Gastroesophageal sphincter (tissue), 4 donors: ENCODE data around the gene SERPINB6. TPM values are rescaled to one million over a fixed set of nuclear protein-coding genes. Genes with fewer than 3 reads are reported as not detected.
A peak's percentile ranks its signal among the peaks of the same experiment; 100 is the strongest.

ENCODE experiments used
- ATAC-seq: fragments of 150-250 bp; one replicate; pipeline ENCODE4 v1.9.1; 2016; ENCODE audit warnings: mild to moderate bottlenecking, moderate library complexity
- H3K27ac ChIP-seq, 4 donors: fragments of 200-600 bp; sonication (generic) in 3 of 4; 1 replicate in 3 of 4; 2 replicates in 1 of 4; pipeline ENCODE4 v1.5.1; 2016 to 2019
- H3K27me3 ChIP-seq: fragments of 200-600 bp; sonication (generic); one replicate; pipeline ENCODE4 v1.5.1; 2019
- H3K36me3 ChIP-seq, 2 donors: fragments of 200-600 bp; sonication (generic); one replicate each; pipeline ENCODE4 v1.5.1; 2019; ENCODE audit warnings: control low read depth in 1 of 2
- H3K4me1 ChIP-seq, 3 donors: fragments of 200-600 bp; sonication (generic); 1 replicate in 2 of 3; 2 replicates in 1 of 3; pipeline ENCODE4 v1.5.1; 2016 to 2019; ENCODE audit warnings: control low read depth in 2 of 3
- H3K4me3 ChIP-seq, 2 donors: fragments of 200-600 bp; sonication (generic); one replicate each; pipeline ENCODE4 v1.5.1; 2019; ENCODE audit warnings: mild to moderate bottlenecking in 1 of 2, moderate library complexity in 1 of 2
- H3K9me3 ChIP-seq, 3 donors: fragments of 200-600 bp; sonication (generic); one replicate each; pipeline ENCODE4 v1.5.1; 2017 to 2019; ENCODE audit warnings: control low read depth in 2 of 3
- EP300 ChIP-seq: sonication (generic); formaldehyde crosslinking; IDR thresholded peaks from one replicate; pipeline ENCODE4 v1.6.1; 2017; ENCODE audit warnings: antibody characterized with exemption, mild to moderate bottlenecking
- POLR2A ChIP-seq, 2 donors: fragments of 450-650 bp; IDR thresholded peaks; one replicate each; pipeline ENCODE4 v1.6.1; 2017; ENCODE audit warnings: antibody characterized with exemption in 2 of 2, mild to moderate bottlenecking in 2 of 2, moderate library complexity in 1 of 2
- POLR2AphosphoS5 ChIP-seq: sonication (generic); formaldehyde crosslinking; IDR thresholded peaks from one replicate; pipeline ENCODE4 v1.6.1; 2017; ENCODE audit warnings: antibody characterized with exemption
- WGBS, 2 donors: methylation state at CpG; one replicate each; pipeline ENCODE4 v1.1.5; 2018; ENCODE audit warnings: low coverage in 1 of 2; 5-methylcytosine and 5-hydroxymethylcytosine counted together
- total RNA-seq, 4 donors: library from RNA; depleted of rRNA; stranded (reverse); fragments of >200 nt; gene quantifications; one replicate each; pipeline ENCODE4 v1.1.0, GENCODE V29; 2016
- TF ChIP-seq, protein P1 (sequence below), 4 experiments: fragments of 200-600 bp in 2 of 4; fragments of 450-650 bp in 2 of 4; sonication (generic) in 1 of 4; IDR thresholded peaks; one replicate each; pipeline ENCODE4 v1.5.1; 2017 to 2019; ENCODE audit warnings: antibody characterized with exemption in 4 of 4, mild to moderate bottlenecking in 2 of 4, moderate library complexity in 2 of 4

Gene SERPINB6
- total RNA-seq, 4 donors from 2014 or later: 130 to 154 (median 143) TPM

- no peak for ATAC-seq
- 61 to 69% methylated on average over 2 of the region's 2 CpGs for WGBS, 2 donors
- H3K27me3 ChIP-seq: no peaks in the 10 kb centered on the region
- H3K36me3 ChIP-seq: no peaks in the 10 kb centered on the region
- TF ChIP-seq POLR2A (IDR thresholded peaks at IDR 0.05) (no peak), POLR2AphosphoS5 (no peak), EP300 (no peak)
- TF ChIP-seq, protein P1, sequence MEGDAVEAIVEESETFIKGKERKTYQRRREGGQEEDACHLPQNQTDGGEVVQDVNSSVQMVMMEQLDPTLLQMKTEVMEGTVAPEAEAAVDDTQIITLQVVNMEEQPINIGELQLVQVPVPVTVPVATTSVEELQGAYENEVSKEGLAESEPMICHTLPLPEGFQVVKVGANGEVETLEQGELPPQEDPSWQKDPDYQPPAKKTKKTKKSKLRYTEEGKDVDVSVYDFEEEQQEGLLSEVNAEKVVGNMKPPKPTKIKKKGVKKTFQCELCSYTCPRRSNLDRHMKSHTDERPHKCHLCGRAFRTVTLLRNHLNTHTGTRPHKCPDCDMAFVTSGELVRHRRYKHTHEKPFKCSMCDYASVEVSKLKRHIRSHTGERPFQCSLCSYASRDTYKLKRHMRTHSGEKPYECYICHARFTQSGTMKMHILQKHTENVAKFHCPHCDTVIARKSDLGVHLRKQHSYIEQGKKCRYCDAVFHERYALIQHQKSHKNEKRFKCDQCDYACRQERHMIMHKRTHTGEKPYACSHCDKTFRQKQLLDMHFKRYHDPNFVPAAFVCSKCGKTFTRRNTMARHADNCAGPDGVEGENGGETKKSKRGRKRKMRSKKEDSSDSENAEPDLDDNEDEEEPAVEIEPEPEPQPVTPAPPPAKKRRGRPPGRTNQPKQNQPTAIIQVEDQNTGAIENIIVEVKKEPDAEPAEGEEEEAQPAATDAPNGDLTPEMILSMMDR (IDR thresholded peaks at IDR 0.05): no peak
- no peak overlapping the region for H3K27ac ChIP-seq
- H3K4me3 ChIP-seq: no peak overlapping the region
- no peaks in the 10 kb centered on the region for H3K9me3 ChIP-seq
- H3K4me1 ChIP-seq: peaks cover 0 to 48% (median 20%) of the 10 kb centered on the region in 3 donors
Measured at GRCh38 chr6:2979819-2980464, 8.6 kb upstream of the SERPINB6 start.

DNA sequence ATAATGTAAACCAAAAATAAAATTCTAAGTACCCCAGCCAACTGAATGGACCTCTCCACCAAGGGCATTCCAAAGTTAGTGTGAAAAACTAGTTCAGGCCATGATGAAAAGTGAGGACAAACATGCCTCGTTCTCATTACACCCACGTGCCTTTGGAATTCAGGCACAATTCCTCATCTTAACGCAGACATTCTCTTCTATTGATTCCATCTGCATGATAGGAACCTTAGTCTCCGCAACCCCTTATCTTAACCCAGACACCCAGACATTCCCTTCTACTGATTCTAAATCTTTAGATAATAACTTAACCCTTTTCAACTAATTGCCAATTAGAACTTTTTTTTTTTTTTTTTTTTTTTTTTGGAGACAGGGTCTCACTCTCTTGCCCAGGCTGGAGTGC is 7.6 kb upstream of the SERPINB6 start:
- Histone ChIP-seq H3K4me3 (no peak overlapping the region), H3K4me1 (peaks cover 0 to 48% (median 20%) of the 10 kb centered on the region in 3 donors), H3K27ac (no peak overlapping the region), H3K36me3 (no peaks in the 10 kb centered on the region), H3K9me3 (no peaks in the 10 kb centered on the region), H3K27me3 (no peaks in the 10 kb centered on the region)
- TF ChIP-seq, protein P1 (IDR thresholded peaks at IDR 0.05): no peak
- no peak for TF ChIP-seq EP300
- no peak for TF ChIP-seq POLR2A (IDR thresholded peaks at IDR 0.05)
- no peak for TF ChIP-seq POLR2AphosphoS5
- 77 to 81% methylated on average over 4 of the region's 4 CpGs for WGBS, 2 donors
- no peak for ATAC-seq

- Histone ChIP-seq H3K36me3 (no peaks in the 10 kb centered on the region), H3K4me3 (no peak overlapping the region), H3K27ac (no peak overlapping the region), H3K9me3 (no peaks in the 10 kb centered on the region), H3K27me3 (no peaks in the 10 kb centered on the region), H3K4me1 (peaks cover 0 to 45% (median 20%) of the 10 kb centered on the region in 3 donors)
- TF ChIP-seq EP300: no peak
- TF ChIP-seq, protein P1 (IDR thresholded peaks at IDR 0.05): no peak
- ATAC-seq: no peak
- WGBS, 2 donors: 90% methylated on average over 3 of the region's 3 CpGs
Measured at GRCh38 chr6:2977799-2978590, 6.6 kb upstream of the SERPINB6 start.

- H3K27ac ChIP-seq: peak overlapping the region in 1 of 4 donors; percentile 15
- peaks cover 0 to 44% (median 13%) of the 10 kb centered on the region in 3 donors for H3K4me1 ChIP-seq
- no peaks in the 10 kb centered on the region for H3K9me3 ChIP-seq
- H3K27me3 ChIP-seq: no peaks in the 10 kb centered on the region
- ATAC-seq: no peak
- no peak for TF ChIP-seq EP300
- TF ChIP-seq, protein P1 (IDR thresholded peaks at IDR 0.05): no peak
- no peak for TF ChIP-seq POLR2A (IDR thresholded peaks at IDR 0.05)
- TF ChIP-seq POLR2AphosphoS5: no peak
- no peaks in the 10 kb centered on the region for H3K36me3 ChIP-seq
- H3K4me3 ChIP-seq: no peak overlapping the region
- whole genome bisulfite sequencing, 2 donors: 88 to 92% methylated on average over 5 of the region's 5 CpGs
Measured at GRCh38 chr6:2977290-2977689, 5.9 kb upstream of the SERPINB6 start.
